Esophagus squamous epithelium (tissue), 5 donors: ENCODE measurements around the gene TRIM54. TPM values are rescaled to one million over a fixed set of nuclear protein-coding genes. Genes with fewer than 3 reads are reported as not detected.
A peak's percentile ranks its signal among the peaks of the same experiment; 100 is the strongest.

ENCODE experiments used
- DNase-seq: peaks from one replicate; lab custom pipeline; 2025; lab: John Stamatoyannopoulos, UW
- H3K27ac ChIP-seq, 4 donors: fragments of 200-600 bp; sonication (generic); one replicate each; pipeline ENCODE4 v1.5.1; 2016 to 2019; ENCODE audit warnings: mild to moderate bottlenecking in 1 of 4
- H3K27me3 ChIP-seq, 4 donors: fragments of 200-600 bp; sonication (generic); 1 replicate in 3 of 4; 2 replicates in 1 of 4; pipeline versions ENCODE4 v1.5.1 to v1.6.0; 2017 to 2021; ENCODE audit warnings: antibody characterized with exemption in 1 of 4
- H3K36me3 ChIP-seq, 3 donors: fragments of 200-600 bp; sonication (generic); one replicate each; pipeline ENCODE4 v1.5.1; 2016 to 2019
- H3K4me1 ChIP-seq, 3 donors: fragments of 200-600 bp; sonication (generic); one replicate each; pipeline ENCODE4 v1.5.1; 2017 to 2019
- H3K4me3 ChIP-seq, 4 donors: fragments of 200-600 bp; sonication (generic); 1 replicate in 3 of 4; 2 replicates in 1 of 4; pipeline ENCODE4 v1.5.1; 2016 to 2019; ENCODE audit warnings: mild to moderate bottlenecking in 2 of 4, moderate library complexity in 1 of 4
- H3K9me3 ChIP-seq, 3 donors: fragments of 200-600 bp; sonication (generic); one replicate each; pipeline ENCODE4 v1.5.1; 2016 to 2019
- CTCF ChIP-seq, 6 experiments: fragments of 450-650 bp in 4 of 6; fragments of 200-600 bp in 2 of 6; sonication (generic) in 2 of 6; IDR thresholded peaks; one replicate each; pipeline ENCODE4 v1.5.1; 2016 to 2019; ENCODE audit warnings: antibody characterized with exemption in 6 of 6, mild to moderate bottlenecking in 4 of 6, moderate library complexity in 4 of 6
- POLR2A ChIP-seq, 4 donors: fragments of 450-650 bp; IDR thresholded peaks; one replicate each; pipeline ENCODE4 v1.6.1; 2017; ENCODE audit warnings: antibody characterized with exemption in 4 of 4, mild to moderate bottlenecking in 4 of 4, moderate library complexity in 3 of 4
- WGBS, 2 donors: methylation state at CpG; one replicate each; pipeline ENCODE4 v1.1.5; 2018; 5-methylcytosine and 5-hydroxymethylcytosine counted together
- intact Hi-C: fragments of 100-400 bp; cut with DNase I; formaldehyde crosslinking; loops from one replicate; pipeline ENCODE4 v1.15.0; 2022
- total RNA-seq, 4 donors: library from RNA; depleted of rRNA; stranded (reverse); fragments of >200 nt; gene quantifications; one replicate each; pipeline ENCODE4 v1.1.0, GENCODE V29; 2016
- donor health status: DM: yes; HTN: yes; CAD: no.

TRIM54 gene
- total RNA-seq, 4 donors from 2014 or later = not detected

DNA sequence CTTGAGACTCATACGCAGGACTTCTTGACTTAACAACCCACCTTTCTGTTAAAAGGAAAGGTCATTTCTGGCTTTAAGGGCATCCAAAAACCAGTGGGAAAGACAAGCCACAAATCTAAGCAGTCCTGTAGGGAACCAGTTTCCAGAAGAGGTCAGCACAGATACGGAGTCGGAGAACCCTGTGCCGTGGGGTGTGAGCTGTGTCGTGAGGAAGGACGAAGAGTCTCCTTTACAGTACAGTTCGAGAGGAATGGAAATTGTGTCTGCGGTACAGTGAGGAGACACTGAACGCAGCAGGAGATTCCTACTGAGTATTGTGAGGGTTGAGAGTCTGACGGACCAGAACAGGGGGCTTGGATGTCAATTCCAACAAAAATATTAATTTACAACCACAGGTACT is 37.1 kb upstream of the TRIM54 start:
- intact Hi-C loops = no loop called here

DNA sequence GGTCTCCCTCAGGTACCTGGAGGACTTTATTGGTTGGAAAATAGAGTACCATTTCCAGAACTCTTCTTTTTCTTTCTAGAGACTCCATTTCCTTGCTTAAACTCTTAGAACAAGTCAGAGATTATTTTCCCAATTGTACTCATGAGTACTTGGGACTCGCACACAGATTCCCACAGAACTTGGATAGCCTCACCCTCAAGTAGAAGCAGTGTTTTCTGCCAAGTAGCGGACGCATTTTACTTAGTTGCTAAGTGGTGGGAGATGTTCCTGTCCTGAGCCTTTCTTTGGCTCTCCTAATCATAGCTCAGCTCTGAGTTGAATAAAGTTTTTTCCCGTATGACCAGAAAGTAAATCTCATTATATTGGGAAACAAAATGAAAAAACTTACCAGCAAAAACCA is 36.6 kb upstream of the TRIM54 start:
- TF ChIP-seq POLR2A (IDR thresholded peaks at IDR 0.05) (no peak), CTCF (IDR thresholded peaks at IDR 0.05) (no peak)
- Histone ChIP-seq H3K36me3 (peaks cover 19 to 46% (median 36%) of the 10 kb centered on the region in 3 donors), H3K4me3 (no peak overlapping the region), H3K4me1 (peaks cover 0 to 9% (median 0%) of the 10 kb centered on the region in 3 donors), H3K27me3 (peaks cover 0 to 24% (median 2%) of the 10 kb centered on the region in 4 donors), H3K27ac (no peak overlapping the region), H3K9me3 (no peaks in the 10 kb centered on the region)
- 76 to 83% methylated on average over 4 of the region's 4 CpGs for whole genome bisulfite sequencing, 2 donors
- intact Hi-C loops = no loop called here
- DNase-seq = no peak

More for the DNA sequence above, 37.1 kb upstream of the TRIM54 start:
- no peak for DNase-seq
- Histone ChIP-seq H3K36me3 (peaks cover 24 to 51% (median 41%) of the 10 kb centered on the region in 3 donors), H3K4me3 (no peak overlapping the region), H3K27me3 (peaks cover 0 to 19% (median 1%) of the 10 kb centered on the region in 4 donors), H3K27ac (no peak overlapping the region), H3K4me1 (peaks cover 0 to 4% (median 0%) of the 10 kb centered on the region in 3 donors), H3K9me3 (no peaks in the 10 kb centered on the region)
- TF ChIP-seq CTCF (IDR thresholded peaks at IDR 0.05) (no peak), POLR2A (IDR thresholded peaks at IDR 0.05) (no peak)
- WGBS, 2 donors = 73 to 79% methylated on average over 10 of the region's 10 CpGs

GRCh38 chr2:27247893-27248292 is 34.3 kb upstream of the TRIM54 start:
- Histone ChIP-seq H3K36me3 (peaks cover 1 to 23% (median 14%) of the 10 kb centered on the region in 3 donors), H3K9me3 (no peaks in the 10 kb centered on the region), H3K4me1 (peaks cover 0 to 9% (median 0%) of the 10 kb centered on the region in 3 donors), H3K27me3 (peaks cover 0 to 45% (median 2%) of the 10 kb centered on the region in 4 donors), H3K27ac (no peak overlapping the region), H3K4me3 (no peak overlapping the region)
- TF ChIP-seq CTCF (IDR thresholded peaks at IDR 0.05) = no peak
- no peak for TF ChIP-seq POLR2A (IDR thresholded peaks at IDR 0.05)
- 85 to 87% methylated on average over 4 of the region's 4 CpGs for WGBS, 2 donors
- intact Hi-C loops = no loop called here
- DNase-seq = no peak

- Histone ChIP-seq H3K27ac (no peak overlapping the region), H3K9me3 (no peaks in the 10 kb centered on the region), H3K4me1 (peaks cover 0 to 9% (median 0%) of the 10 kb centered on the region in 3 donors), H3K27me3 (peaks cover 0 to 58% (median 2%) of the 10 kb centered on the region in 4 donors), H3K4me3 (no peak overlapping the region), H3K36me3 (peaks cover 0 to 9% (median under 1%) of the 10 kb centered on the region in 3 donors)
- intact Hi-C loops = no loop called here
- TF ChIP-seq POLR2A (IDR thresholded peaks at IDR 0.05) = no peak
- no peak for DNase-seq
- 33 to 41% methylated on average over 8 to 11 of the region's 12 CpGs for WGBS, 2 donors
Observed at GRCh38 chr2:27249159-27249890, 32.9 kb upstream of the TRIM54 start.

- 26 to 70% methylated on average over 2 to 16 of the region's 22 CpGs for WGBS, 2 donors
- no peak for DNase-seq
Observed at GRCh38 chr2:27249891-27250651, 32.2 kb upstream of the TRIM54 start.

More at GRCh38 chr2:27249891-27250651, 32.2 kb upstream of the TRIM54 start:
- Histone ChIP-seq H3K27me3 (peaks cover 0 to 64% (median 2%) of the 10 kb centered on the region in 4 donors), H3K4me1 (peaks cover 0 to 9% (median 0%) of the 10 kb centered on the region in 3 donors), H3K36me3 (peaks cover 0 to 1% (median 0%) of the 10 kb centered on the region in 3 donors), H3K9me3 (no peaks in the 10 kb centered on the region), H3K4me3 (no peak overlapping the region), H3K27ac (no peak overlapping the region)
- intact Hi-C loops = no loop called here
- TF ChIP-seq POLR2A (IDR thresholded peaks at IDR 0.05) (no peak), CTCF (IDR thresholded peaks at IDR 0.05) (peak in 5 of 6 experiments; percentile 36 to 73 (median 53))
